GM12878 (cell line): Measurements from ENCODE around the gene TMOD2. TPM values are rescaled to one million over a fixed set of nuclear protein-coding genes. Genes with fewer than 3 reads are reported as not detected.

Experiments used
- ATAC-seq: fragments of 200-7000 bp; cut with Tn5 transposase; 3 replicates; pipeline ENCODE4 v1.9.1; 2020; ENCODE audit warnings: mild to moderate bottlenecking, moderate library complexity
- BruUV-seq: library from RNA; stranded (reverse); fragments of 400-500 nt; replicated peaks from 2 replicates; lab custom pipeline; 2021; lab: Mats Ljungman, UMichigan
- CTCF ChIA-PET: fragments of 300-600 bp; sonication (Branson Sonifier 250); formaldehyde crosslinking; extraction: SDS; loops from one replicate; lab custom pipeline; 2021; ENCODE audit warnings: inconsistent platforms; lab: Yijun Ruan, JAX
- POLR2A ChIA-PET: fragments of 350-600 bp; formaldehyde crosslinking; extraction: SDS; loops from one replicate; lab custom pipeline; 2021; ENCODE audit warnings: inconsistent platforms; lab: Charles Lee
- RAD21 ChIA-PET: fragments of 300-600 bp; sonication (Branson Sonifier 250); formaldehyde crosslinking; loops from one replicate; lab custom pipeline; 2023; ENCODE audit warnings: antibody characterized with exemption; ENCODE audit not compliant: unreplicated experiment; lab: Charles Lee
- SMC1A ChIA-PET: fragments of 300-600 bp; sonication (Branson Sonifier 250); formaldehyde crosslinking; loops from one replicate; lab custom pipeline; 2023; ENCODE audit not compliant: unreplicated experiment, uncharacterized antibody; lab: Charles Lee
- DNase-seq: peaks from one replicate; pipeline ENCODE4 v3.0.0-alpha.2; 2011; ENCODE audit warnings: low read depth, low spot score
- FAIRE-seq: peaks from 3 replicates; lab custom pipeline; 2011; peaks lifted over from hg19 to GRCh38; lab: Jason Lieb, UNC
- H2AFZ ChIP-seq: 2 replicates; pipeline ENCODE4 v1.6.0; 2011; ENCODE audit warnings: low read depth, low read length, control low read depth; ENCODE audit not compliant: control insufficient read depth
- H3K27ac ChIP-seq: 2 replicates; pipeline ENCODE4 v1.5.1; 2011; ENCODE audit warnings: control low read depth; ENCODE audit not compliant: control insufficient read depth, insufficient read depth
- H3K27me3 ChIP-seq, 2 experiments: replicated peaks in 1 of 2; 2 replicates each; pipeline versions ENCODE4 v1.6.0 to v1.6.1; 2011; ENCODE audit warnings: low read length in 1 of 2; ENCODE audit not compliant: control insufficient read depth in 2 of 2, insufficient read depth in 2 of 2
- H3K36me3 ChIP-seq, 2 experiments: 2 replicates each; pipeline ENCODE4 v1.5.1; 2011; ENCODE audit warnings: low read length in 1 of 2; ENCODE audit not compliant: control insufficient read depth in 2 of 2, insufficient read depth in 2 of 2
- H3K4me1 ChIP-seq: 2 replicates; pipeline ENCODE4 v1.6.1; 2011; ENCODE audit warnings: mild to moderate bottlenecking, low read length, moderate library complexity, mixed read lengths; ENCODE audit not compliant: control insufficient read depth, insufficient read depth
- H3K4me2 ChIP-seq: 2 replicates; pipeline ENCODE4 v1.6.0; 2011; ENCODE audit warnings: control low read depth; ENCODE audit not compliant: control insufficient read depth, insufficient read depth
- H3K4me3 ChIP-seq: fragments of 200-600 bp; sonication (generic); 2 replicates; pipeline ENCODE4 v1.5.1; 2016
- H3K79me2 ChIP-seq: 2 replicates; pipeline ENCODE4 v1.6.0; 2011; ENCODE audit warnings: low read length; ENCODE audit not compliant: control insufficient read depth, insufficient read depth
- H3K9ac ChIP-seq: 2 replicates; pipeline ENCODE4 v1.8.0; 2011; ENCODE audit warnings: low read length, control low read depth, mixed read lengths; ENCODE audit not compliant: control insufficient read depth, insufficient read depth
- H3K9me3 ChIP-seq: replicated peaks from 3 replicates; pipeline ENCODE4 v1.5.1; 2011; ENCODE audit warnings: mild to moderate bottlenecking, low read length; ENCODE audit not compliant: control insufficient read depth, insufficient read depth
- H4K20me1 ChIP-seq: 2 replicates; pipeline ENCODE4 v1.6.0; 2011; ENCODE audit not compliant: control insufficient read depth, insufficient read depth
- BCL3 ChIP-seq: IDR thresholded peaks from 2 replicates; pipeline ENCODE4 v1.6.1; 2011; ENCODE audit warnings: borderline replicate concordance, low read depth, mild to moderate bottlenecking, moderate library complexity, low read length; ENCODE audit not compliant: insufficient read depth, poor library complexity, severe bottlenecking
- CBX3 ChIP-seq: fragments of 200-600 bp; sonication (generic); IDR thresholded peaks from 2 replicates; pipeline ENCODE4 v1.6.1; 2016; ENCODE audit warnings: low read depth, borderline replicate concordance
- NFYA ChIP-seq: IDR thresholded peaks from 2 replicates; pipeline ENCODE4 v1.6.1; 2011; ENCODE audit warnings: low read depth, mild to moderate bottlenecking, low read length, improper control_type of control experiment, borderline replicate concordance
- WGBS: methylation state at CpG from one replicate; pipeline ENCODE4 v1.1.6; 2016; ENCODE audit warnings: low lambda C conversion rate; ENCODE audit not compliant: insufficient replicate concordance, insufficient coverage; ENCODE audit errors: missing lambda C conversion rate; 5-methylcytosine and 5-hydroxymethylcytosine counted together
- in situ Hi-C: fragments of 300-500 bp; cut with MboI; formaldehyde crosslinking; loops from 9 replicates; pipeline ENCODE4 v1.14.3; 2018; ENCODE audit warnings: mixed read lengths
- intact Hi-C: fragments of 100-400 bp; cut with micrococcal nuclease; formaldehyde crosslinking; loops from one replicate; pipeline ENCODE4 v1.14.2; 2022; ENCODE audit not compliant: unreplicated experiment
- polyA plus RNA-seq, 11 experiments: library from polyadenylated mRNA; depleted of rRNA in 4 of 11; unstranded in 6 of 11; stranded (reverse) in 5 of 11; fragments of >200 nt; fragmentation: Nextera tagmentation in 4 of 11; fragmentation: Illumina TruSeq in 1 of 11; extraction: Ambion mirVana in 4 of 11; extraction: Trizol in 1 of 11; gene quantifications; 1 replicate in 1 of 11; 2 replicates in 10 of 11; pipeline versions ENCODE4 v1.2.1 to v1.2.3, GENCODE V29; 2011 to 2016; ENCODE audit warnings: inconsistent platforms in 2 of 11, missing spikeins in 2 of 11, low read depth in 1 of 11
- total RNA-seq, 4 experiments: library from RNA; depleted of rRNA in 3 of 4; stranded (reverse); fragments of >200 nt in 3 of 4; fragmentation: Illumina TruSeq in 1 of 4; extraction: Trizol in 1 of 4; gene quantifications; 2 replicates each; pipeline versions ENCODE4 v1.2.1 to v1.2.3, GENCODE V29; 2013 to 2021
- TF ChIP-seq, protein P1 (sequence below): fragments of 150-350 bp; IDR thresholded peaks from 2 replicates; pipeline ENCODE4 v1.6.1; 2014; ENCODE audit warnings: mild to moderate bottlenecking, low read depth, low read length
- TF ChIP-seq, protein P2 (sequence below): IDR thresholded peaks from 2 replicates; pipeline ENCODE4 v1.6.1; 2012; ENCODE audit warnings: low read depth, low read length, improper control_type of control experiment

Gene TMOD2
- total and polyA plus RNA-seq, 10 of the 15 experiments (the other 5 are each of a cell fraction or from before 2014, with no cell fraction given) = 0.61 to 15.2 (median 6.3) TPM

DNA sequence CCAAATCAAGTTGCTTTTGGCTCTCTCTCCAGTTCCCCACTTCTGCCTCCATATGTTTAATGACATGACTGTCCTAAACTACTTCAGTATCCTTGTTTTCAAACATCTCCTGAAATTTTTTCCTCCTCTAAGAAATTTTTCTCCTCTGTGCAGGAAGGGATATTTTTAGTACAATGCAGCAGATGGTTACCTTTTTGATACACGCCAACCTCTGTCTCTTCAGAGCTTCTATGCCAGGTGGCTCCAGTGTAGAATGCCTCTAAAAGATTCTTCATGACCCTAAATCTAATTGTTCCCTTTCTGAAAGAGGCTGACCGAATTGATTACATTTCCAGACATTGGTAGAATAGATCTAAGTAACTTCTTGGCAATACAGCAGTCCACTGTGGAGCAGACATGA is 111.7 kb downstream of the TMOD2 start:
- Histone ChIP-seq H3K4me3 (no peak overlapping the region), H3K36me3 (peaks cover 3 to 13% of the 10 kb centered on the region in 2 experiments), H3K79me2 (peaks cover 13% of the 10 kb centered on the region), H2AFZ (no peak overlapping the region), H4K20me1 (no peaks in the 10 kb centered on the region), H3K27ac (no peak overlapping the region), H3K9ac (no peak overlapping the region), H3K9me3 (no peaks in the 10 kb centered on the region; the same call in 2 of the 3 replicates), H3K4me2 (no peak overlapping the region), H3K27me3 (no peaks in the 10 kb centered on the region), H3K4me1 (no peaks in the 10 kb centered on the region)
- intact Hi-C loops (no loop called here), in situ Hi-C loops (no loop called here)
- ChIA-PET SMC1A (interaction anchor here (0.8 to 1.6 kb wide), 2 partner anchors 11 to 22 kb away, joined by 3 to 5 read pairs; no protein-coding TSS in a partner anchor), CTCF (interaction anchor here (1.2 kb wide), 1 partner anchor 26 kb away, joined by 3 read pairs; no protein-coding TSS in a partner anchor), RAD21 (no interaction called here), POLR2A (no interaction called here)
- DNase-seq = no peak
- TF ChIP-seq BCL3 (no peak), CBX3 (no peak), NFYA (no peak)
- TF ChIP-seq, protein P1, sequence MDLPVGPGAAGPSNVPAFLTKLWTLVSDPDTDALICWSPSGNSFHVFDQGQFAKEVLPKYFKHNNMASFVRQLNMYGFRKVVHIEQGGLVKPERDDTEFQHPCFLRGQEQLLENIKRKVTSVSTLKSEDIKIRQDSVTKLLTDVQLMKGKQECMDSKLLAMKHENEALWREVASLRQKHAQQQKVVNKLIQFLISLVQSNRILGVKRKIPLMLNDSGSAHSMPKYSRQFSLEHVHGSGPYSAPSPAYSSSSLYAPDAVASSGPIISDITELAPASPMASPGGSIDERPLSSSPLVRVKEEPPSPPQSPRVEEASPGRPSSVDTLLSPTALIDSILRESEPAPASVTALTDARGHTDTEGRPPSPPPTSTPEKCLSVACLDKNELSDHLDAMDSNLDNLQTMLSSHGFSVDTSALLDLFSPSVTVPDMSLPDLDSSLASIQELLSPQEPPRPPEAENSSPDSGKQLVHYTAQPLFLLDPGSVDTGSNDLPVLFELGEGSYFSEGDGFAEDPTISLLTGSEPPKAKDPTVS = no peak
- TF ChIP-seq, protein P2, sequence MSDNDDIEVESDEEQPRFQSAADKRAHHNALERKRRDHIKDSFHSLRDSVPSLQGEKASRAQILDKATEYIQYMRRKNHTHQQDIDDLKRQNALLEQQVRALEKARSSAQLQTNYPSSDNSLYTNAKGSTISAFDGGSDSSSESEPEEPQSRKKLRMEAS = no peak
- 100% methylated on average over 2 of the region's 2 CpGs for WGBS
- BruUV-seq = no TSS peak
- no peak for ATAC-seq
- FAIRE-seq = no peak
